SK-N-SH (cell line): Measurements from ENCODE around the gene PDE4D. TPM values are rescaled to one million over a fixed set of nuclear protein-coding genes. Genes with fewer than 3 reads are reported as not detected.

Source experiments
- CTCF ChIA-PET: fragments of 300-600, 350-600 bp; formaldehyde crosslinking; extraction: SDS; loops from one replicate; lab custom pipeline; 2021; lab: Yijun Ruan, JAX
- POLR2A ChIA-PET: fragments of 350-600 bp; sonication (Branson Sonifier 250); formaldehyde crosslinking; extraction: SDS; loops from one replicate; lab custom pipeline; 2020; ENCODE audit warnings: antibody characterized with exemption, inconsistent platforms; lab: Yijun Ruan, JAX
- DNase-seq: peaks from one replicate; pipeline ENCODE4 v3.0.0; 2012
- H2AFZ ChIP-seq: fragments of 200-600 bp; sonication (generic); 2 replicates; pipeline ENCODE4 v1.8.1; 2016; ENCODE audit warnings: antibody characterized with exemption, mild to moderate bottlenecking, low read depth
- H3F3A ChIP-seq: fragments of 200-600 bp; sonication (generic); replicated peaks from 2 replicates; pipeline ENCODE3; 2016; ENCODE audit warnings: antibody characterized with exemption, mild to moderate bottlenecking; ENCODE audit not compliant: insufficient read depth
- H3K27ac ChIP-seq, 2 experiments: fragments of 200-500 bp in 1 of 2; fragments of 200-600 bp in 1 of 2; sonication (Bioruptor generic) in 1 of 2; sonication (generic), shearing (Covaris generic) in 1 of 2; 2 replicates each; pipeline versions ENCODE4 v1.5.1 to v1.6.1; 2014 to 2016; ENCODE audit warnings: low read depth in 2 of 2, inconsistent platforms in 1 of 2, low read length in 1 of 2, mild to moderate bottlenecking in 1 of 2, mixed read lengths in 1 of 2
- H3K27me3 ChIP-seq: fragments of 200-600 bp; sonication (generic), shearing (Covaris generic); 2 replicates; pipeline ENCODE4 v1.6.1; 2016; ENCODE audit warnings: mixed run types; ENCODE audit not compliant: insufficient read depth
- H3K36me3 ChIP-seq, 2 experiments: fragments of 200-500 bp in 1 of 2; fragments of 200-600 bp in 1 of 2; sonication (Bioruptor generic) in 1 of 2; sonication (generic) in 1 of 2; replicated peaks in 1 of 2; 2 replicates each; pipeline versions ENCODE3 to v1.5.1; 2014 to 2016; ENCODE audit warnings: low read length in 1 of 2, mild to moderate bottlenecking in 1 of 2; ENCODE audit not compliant: insufficient read depth in 2 of 2, control insufficient read depth in 1 of 2
- H3K4me1 ChIP-seq, 2 experiments: fragments of 200-500 bp in 1 of 2; fragments of 200-600 bp in 1 of 2; sonication (Bioruptor generic) in 1 of 2; sonication (generic), shearing (Covaris generic) in 1 of 2; 2 replicates each; pipeline versions ENCODE4 v1.5.1 to v1.6.1; 2014 to 2016; ENCODE audit warnings: low read depth in 1 of 2, low read length in 1 of 2, mixed run types in 1 of 2; ENCODE audit not compliant: insufficient read depth in 2 of 2, control insufficient read depth in 1 of 2
- H3K4me2 ChIP-seq: fragments of 200-600 bp; sonication (generic), shearing (Covaris generic); 2 replicates; pipeline ENCODE4 v1.6.1; 2017; ENCODE audit warnings: mixed run types
- H3K4me3 ChIP-seq, 2 experiments: fragments of 200-500 bp in 1 of 2; fragments of 200-600 bp in 1 of 2; sonication (Bioruptor generic) in 1 of 2; sonication (generic), shearing (Covaris generic) in 1 of 2; 2 replicates each; pipeline versions ENCODE4 v1.5.1 to v1.8.1; 2014 to 2016; ENCODE audit warnings: low read depth in 2 of 2, inconsistent platforms in 1 of 2, low read length in 1 of 2, mild to moderate bottlenecking in 1 of 2, mixed read lengths in 1 of 2, moderate library complexity in 1 of 2
- H3K79me2 ChIP-seq: fragments of 200-600 bp; sonication (generic); 2 replicates; pipeline ENCODE4 v1.8.1; 2017; ENCODE audit warnings: mild to moderate bottlenecking; ENCODE audit not compliant: insufficient read depth
- H3K9ac ChIP-seq: fragments of 200-600 bp; sonication (generic); 2 replicates; pipeline ENCODE4 v1.6.1; 2017; ENCODE audit warnings: mixed run types
- H3K9me2 ChIP-seq: fragments of 200-600 bp; sonication (generic); 2 replicates; pipeline ENCODE4 v1.6.1; 2017; ENCODE audit warnings: mixed run types
- H3K9me3 ChIP-seq: fragments of 200-600 bp; sonication (generic); 2 replicates; pipeline ENCODE4 v1.6.1; 2017; ENCODE audit warnings: mixed run types, mild to moderate bottlenecking, moderate library complexity
- H4K20me1 ChIP-seq: fragments of 200-600 bp; sonication (generic); 2 replicates; pipeline ENCODE4 v1.6.1; 2017; ENCODE audit warnings: mild to moderate bottlenecking, mixed run types; ENCODE audit not compliant: insufficient read depth
- CHD2 ChIP-seq: fragments of 150-350 bp; IDR thresholded peaks from 2 replicates; pipeline ENCODE4 v1.6.1; 2018; ENCODE audit warnings: low read length; ENCODE audit not compliant: partially characterized antibody
- ELF1 ChIP-seq: IDR thresholded peaks from 2 replicates; pipeline ENCODE4 v1.4.0; 2012
- EZH2phosphoT487 ChIP-seq: fragments of 200-600 bp; sonication (generic); IDR thresholded peaks from 2 replicates; pipeline ENCODE4 v1.6.1; 2017; ENCODE audit warnings: low read depth, mixed run types, mild to moderate bottlenecking, antibody characterized with exemption, moderate library complexity, borderline replicate concordance
- FOSL2 ChIP-seq: IDR thresholded peaks from 2 replicates; pipeline ENCODE4 v1.4.0; 2012; ENCODE audit warnings: low read depth, mild to moderate bottlenecking, moderate library complexity, borderline replicate concordance
- FOXJ3 ChIP-seq: sonication (generic); formaldehyde crosslinking; IDR thresholded peaks from 2 replicates; pipeline ENCODE4 v1.5.1; 2020; ENCODE audit warnings: mild to moderate bottlenecking, missing genetic modification reagents
- JUND ChIP-seq: IDR thresholded peaks from 2 replicates; pipeline ENCODE4 v1.4.0; 2012
- MEF2A ChIP-seq: IDR thresholded peaks from 2 replicates; pipeline ENCODE4 v1.4.0; 2012; ENCODE audit warnings: low read depth, borderline replicate concordance
- NFIC ChIP-seq: IDR thresholded peaks from 2 replicates; pipeline ENCODE4 v1.4.0; 2012; ENCODE audit warnings: borderline replicate concordance
- RFX5 ChIP-seq: IDR thresholded peaks from 2 replicates; pipeline ENCODE4 v1.6.1; 2012; ENCODE audit warnings: mild to moderate bottlenecking, improper control_type of control experiment, low read length
- RXRA ChIP-seq: IDR thresholded peaks from 2 replicates; pipeline ENCODE4 v1.4.0; 2012; ENCODE audit warnings: low read depth, mild to moderate bottlenecking, borderline replicate concordance
- SMC3 ChIP-seq: IDR thresholded peaks from 2 replicates; pipeline ENCODE4 v1.6.1; 2012; ENCODE audit warnings: low read depth, low read length, improper control_type of control experiment
- TAF1 ChIP-seq: IDR thresholded peaks from 2 replicates; pipeline ENCODE4 v1.6.1; 2012; ENCODE audit warnings: low read depth, mild to moderate bottlenecking, low read length, moderate library complexity, borderline replicate concordance
- TCF12 ChIP-seq: IDR thresholded peaks from 2 replicates; pipeline ENCODE4 v1.4.0; 2012
- YY1 ChIP-seq: IDR thresholded peaks from 2 replicates; pipeline ENCODE4 v1.4.0; 2012; ENCODE audit warnings: low read depth, mild to moderate bottlenecking
- ZBTB33 ChIP-seq: IDR thresholded peaks from 2 replicates; pipeline ENCODE4 v1.4.0; 2012; ENCODE audit warnings: low read depth, borderline replicate concordance
- WGBS: methylation state at CpG from one replicate; pipeline ENCODE4 v1.1.6; 2017; ENCODE audit warnings: low lambda C conversion rate; 5-methylcytosine and 5-hydroxymethylcytosine counted together
- polyA plus RNA-seq, 3 experiments: library from polyadenylated mRNA; depleted of rRNA; stranded (reverse); fragments of >200 nt; gene quantifications; 2 replicates each; pipeline ENCODE4 v1.2.3, GENCODE V29; 2012

The PDE4D gene
- polyA plus RNA-seq, 1 of the 3 experiments (the other 2 are of a cell fraction), result 2.4 TPM

GRCh38 chr5:59711310-59711709, 182.2 kb downstream of the PDE4D start:
- H3K9me2 ChIP-seq, result no peaks in the 10 kb centered on the region
- ChIA-PET CTCF (interaction anchor here (0.8 to 1.5 kb wide), 3 partner anchors 12 to 331 kb away, joined by 3 to 4 read pairs (median 4); no protein-coding TSS in a partner anchor), POLR2A (no interaction called here)
- H3K27ac ChIP-seq, result no peak overlapping the region
- no peak overlapping the region for H3K4me3 ChIP-seq
- 97% methylated on average over 1 of the region's 1 CpG for WGBS
- no peaks in the 10 kb centered on the region for H3K36me3 ChIP-seq
- H3K4me1 ChIP-seq, result no peaks in the 10 kb centered on the region; a peak in 2 of 4 replicates
- TF ChIP-seq EZH2phosphoT487 (no peak), TAF1 (no peak), RXRA (no peak), JUND (no peak), FOSL2 (no peak), SMC3 (no peak), RFX5 (no peak), MEF2A (no peak), ELF1 (no peak), CHD2 (no peak), FOXJ3 (CRISPR knock-in tag) (no peak)
- H3K27me3 ChIP-seq, result no peaks in the 10 kb centered on the region
- no peak overlapping the region for H3K4me2 ChIP-seq
- no peak overlapping the region for H2AFZ ChIP-seq
- H3K9me3 ChIP-seq, result no peaks in the 10 kb centered on the region
- DNase-seq, result no peak
- H3K79me2 ChIP-seq, result no peaks in the 10 kb centered on the region
- H3F3A ChIP-seq, result no peaks in the 10 kb centered on the region
- no peak overlapping the region for H3K9ac ChIP-seq
- no peaks in the 10 kb centered on the region for H4K20me1 ChIP-seq

GRCh38 chr5:59709846-59710245, 183.7 kb downstream of the PDE4D start:
- no peak overlapping the region for H3K4me3 ChIP-seq
- H3K4me2 ChIP-seq, result no peak overlapping the region
- no peaks in the 10 kb centered on the region for H3K9me2 ChIP-seq
- WGBS, result 21% methylated on average over 2 of the region's 2 CpGs
- no peaks in the 10 kb centered on the region for H3F3A ChIP-seq
- no peak for DNase-seq
- no peaks in the 10 kb centered on the region for H3K79me2 ChIP-seq
- peak overlapping the region; percentile 12; the same call in 1 of the 2 replicates for H2AFZ ChIP-seq
- no peaks in the 10 kb centered on the region for H3K27me3 ChIP-seq
- no peaks in the 10 kb centered on the region for H4K20me1 ChIP-seq
- TF ChIP-seq TCF12 (0 out of 2 replicates have a peak, but pooled peaks have one; percentile 13), ZBTB33 (no peak), NFIC (peak; percentile 44), YY1 (no peak)
- TF ChIP-seq, all 33 proteins: peak for 2
- Histone ChIP-seq H3K9me3 (no peaks in the 10 kb centered on the region), H3K9ac (no peak overlapping the region), H3K36me3 (no peaks in the 10 kb centered on the region), H3K4me1 (no peaks in the 10 kb centered on the region; a peak in 2 of 4 replicates), H3K27ac (peak overlapping the region in 1 of 2 experiments; percentile 17; a peak in 1 of 4 replicates)
- POLR2A ChIA-PET, result no interaction called here
- CTCF ChIA-PET, result interaction anchor here (1.1 to 2.5 kb wide), 3 partner anchors 14 to 319 kb away, joined by 3 to 9 read pairs (median 4); no protein-coding TSS in a partner anchor
